Erythroblast (primary cell): Measurements from ENCODE around the gene ENOX1.
A peak's percentile ranks its signal among the peaks of the same experiment; 100 is the strongest.

Source experiments
- DNase-seq, 2 experiments: peaks; one replicate each; lab custom pipeline; 2025; lab: John Stamatoyannopoulos, UW
- GATA1 ChIP-seq: IDR thresholded peaks from 2 replicates; pipeline ENCODE4 v1.6.1; 2011; ENCODE audit warnings: low read depth, mild to moderate bottlenecking, control low read depth, low read length, moderate library complexity
- POLR2A ChIP-seq: IDR thresholded peaks from 2 replicates; pipeline ENCODE4 v1.6.1; 2011; ENCODE audit warnings: mild to moderate bottlenecking, low read length

ENOX1 gene

GRCh38 chr13:43348397-43348796, 438.4 kb downstream of the ENOX1 start:
- TF ChIP-seq GATA1: no peak
- TF ChIP-seq POLR2A: no peak
- DNase-seq: no peak

- TF ChIP-seq POLR2A: no peak
- no peak for TF ChIP-seq GATA1
- no peak for DNase-seq
These were observed 438.9 kb downstream of the ENOX1 start for GRCh38 chr13:43347877-43348276.

GRCh38 chr13:43346427-43346826, 440.3 kb downstream of the ENOX1 start:
- DNase-seq: peak; percentile 62 to 84
- TF ChIP-seq GATA1 (no peak), POLR2A (no peak)

- DNase-seq: no peak
- TF ChIP-seq POLR2A (no peak), GATA1 (no peak)
These were observed 443.1 kb downstream of the ENOX1 start for GRCh38 chr13:43343645-43344044.

GRCh38 chr13:43339805-43340550, 446.8 kb downstream of the ENOX1 start:
- no peak for DNase-seq

GRCh38 chr13:43339145-43339804, 447.5 kb downstream of the ENOX1 start:
- TF ChIP-seq POLR2A (no peak), GATA1 (no peak)
- DNase-seq: no peak

More at GRCh38 chr13:43339805-43340550, 446.8 kb downstream of the ENOX1 start:
- no peak for TF ChIP-seq GATA1
- no peak for TF ChIP-seq POLR2A

- no peak for TF ChIP-seq GATA1
- no peak for DNase-seq
These were observed 451.0 kb downstream of the ENOX1 start for GRCh38 chr13:43335764-43336163.

GRCh38 chr13:43333176-43333575, 453.6 kb downstream of the ENOX1 start:
- TF ChIP-seq POLR2A (no peak), GATA1 (no peak)
- no peak for DNase-seq

- TF ChIP-seq GATA1: no peak
- TF ChIP-seq POLR2A: no peak
- DNase-seq: no peak
These were observed 455.1 kb downstream of the ENOX1 start for GRCh38 chr13:43331672-43332071.

GRCh38 chr13:43329702-43330101, 457.1 kb downstream of the ENOX1 start:
- TF ChIP-seq GATA1 (no peak), POLR2A (no peak)
- DNase-seq: no peak

GRCh38 chr13:43328907-43329306, 457.9 kb downstream of the ENOX1 start:
- TF ChIP-seq POLR2A: no peak
- DNase-seq: no peak

GRCh38 chr13:43326100-43326499, 460.7 kb downstream of the ENOX1 start:
- TF ChIP-seq GATA1 (no peak), POLR2A (no peak)
- no peak for DNase-seq

GRCh38 chr13:43325636-43326035, 461.1 kb downstream of the ENOX1 start:
- DNase-seq: no peak
- no peak for TF ChIP-seq GATA1
- TF ChIP-seq POLR2A: no peak

- no peak for TF ChIP-seq POLR2A
- no peak for TF ChIP-seq GATA1
- no peak for DNase-seq
These were observed 462.6 kb downstream of the ENOX1 start for GRCh38 chr13:43324129-43324528.
